HG02870 (cell line): Measurements from ENCODE around the gene FTL.
"Not testable (repeated sequence)": the region's sequence is repeated elsewhere in the genome, so short reads cannot be mapped to it uniquely, and the experiment has no call there.

Source experiments
- ATAC-seq: cut with Tn5 transposase; IDR thresholded peaks from one replicate; pipeline ENCODE4 v1.9.1; 2021; ENCODE audit warnings: mild to moderate bottlenecking, moderate library complexity; ENCODE audit not compliant: unreplicated experiment

The FTL gene

DNA sequence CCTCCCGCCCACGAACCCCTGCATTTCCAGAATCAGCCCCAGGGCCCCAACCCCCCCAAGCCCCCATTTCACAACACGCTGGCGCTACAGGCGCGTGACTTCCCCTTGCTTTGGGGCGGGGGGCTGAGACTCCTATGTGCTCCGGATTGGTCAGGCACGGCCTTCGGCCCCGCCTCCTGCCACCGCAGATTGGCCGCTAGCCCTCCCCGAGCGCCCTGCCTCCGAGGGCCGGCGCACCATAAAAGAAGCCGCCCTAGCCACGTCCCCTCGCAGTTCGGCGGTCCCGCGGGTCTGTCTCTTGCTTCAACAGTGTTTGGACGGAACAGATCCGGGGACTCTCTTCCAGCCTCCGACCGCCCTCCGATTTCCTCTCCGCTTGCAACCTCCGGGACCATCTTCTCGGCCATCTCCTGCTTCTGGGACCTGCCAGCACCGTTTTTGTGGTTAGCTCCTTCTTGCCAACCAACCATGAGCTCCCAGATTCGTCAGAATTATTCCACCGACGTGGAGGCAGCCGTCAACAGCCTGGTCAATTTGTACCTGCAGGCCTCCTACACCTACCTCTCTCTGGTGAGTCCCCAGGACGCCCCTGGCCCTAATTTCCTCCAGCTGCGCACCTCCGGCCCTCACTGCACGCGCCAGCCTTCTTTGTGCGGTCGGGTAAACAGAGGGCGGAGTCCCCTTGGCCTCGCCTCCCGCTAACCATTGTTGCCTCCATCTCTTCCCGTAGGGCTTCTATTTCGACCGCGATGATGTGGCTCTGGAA is at the start of gene FTL:
Gene FTL (plus strand): TSS at position 270 of the 766 bp plus-strand sequence. CDS start 199 bp downstream, at position 469.
- ATAC-seq: no peak

DNA sequence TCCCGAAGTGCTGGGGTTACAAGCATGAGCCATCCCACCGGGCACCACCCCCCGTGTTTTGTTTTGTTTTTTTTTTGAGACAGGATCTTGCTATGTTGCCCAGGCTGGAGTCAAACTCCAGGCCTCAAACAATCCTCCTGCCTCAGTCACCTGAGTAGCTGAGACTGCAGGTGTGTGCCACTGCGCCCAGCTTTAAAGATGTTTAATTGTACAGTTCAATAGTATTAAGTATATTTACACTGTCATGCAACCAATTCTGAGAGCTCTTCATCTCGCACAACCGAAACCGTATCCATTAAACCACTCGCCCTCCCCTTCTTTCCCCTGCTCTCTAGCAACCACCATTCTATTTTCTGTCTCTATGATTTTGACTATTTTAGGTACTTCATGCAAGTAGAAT is 49.4 kb upstream of the FTL start:
- no peak for ATAC-seq

- no peak for ATAC-seq
Measured at GRCh38 chr19:48918071-48918470, 47.0 kb upstream of the FTL start.

DNA sequence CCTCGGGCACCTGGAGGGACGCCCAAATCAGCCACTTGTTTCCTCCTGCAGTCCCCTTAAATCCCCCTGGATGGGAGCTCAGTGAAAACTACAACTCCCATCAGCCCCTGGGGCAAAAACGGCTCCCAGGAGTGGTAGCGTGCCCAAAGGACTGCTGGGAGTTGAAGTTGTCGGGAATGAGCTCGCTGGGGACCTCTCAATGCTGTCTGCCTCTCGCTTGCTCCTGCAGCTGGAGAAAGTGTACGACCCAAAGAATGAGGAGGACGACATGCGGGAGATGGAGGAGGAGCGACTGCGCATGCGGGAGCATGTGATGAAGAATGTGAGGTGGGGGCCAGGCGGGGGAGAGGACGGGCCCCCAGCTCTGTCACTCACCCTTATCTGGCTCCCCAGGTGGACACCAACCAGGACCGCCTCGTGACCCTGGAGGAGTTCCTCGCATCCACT is 46.3 kb upstream of the FTL start:
- ATAC-seq: no peak

GRCh38 chr19:48919271-48919670 is 45.8 kb upstream of the FTL start:
- not testable (repeated sequence) for ATAC-seq

DNA sequence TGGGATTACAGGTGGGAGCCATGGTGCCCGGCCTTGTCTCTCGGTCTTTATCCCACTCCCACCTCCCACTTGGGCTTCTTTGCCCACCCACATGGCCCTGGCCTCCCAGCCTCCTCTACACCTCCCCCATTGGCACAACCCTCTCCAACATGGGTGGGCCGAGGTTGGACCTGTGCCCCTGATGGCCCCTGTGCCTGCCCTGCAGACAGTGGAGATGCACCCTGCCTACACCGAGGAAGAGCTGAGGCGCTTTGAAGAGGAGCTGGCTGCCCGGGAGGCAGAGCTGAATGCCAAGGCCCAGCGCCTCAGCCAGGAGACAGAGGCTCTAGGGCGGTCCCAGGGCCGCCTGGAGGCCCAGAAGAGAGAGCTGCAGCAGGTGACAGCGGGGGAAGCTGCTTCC is 44.2 kb upstream of the FTL start:
- ATAC-seq: no peak

DNA sequence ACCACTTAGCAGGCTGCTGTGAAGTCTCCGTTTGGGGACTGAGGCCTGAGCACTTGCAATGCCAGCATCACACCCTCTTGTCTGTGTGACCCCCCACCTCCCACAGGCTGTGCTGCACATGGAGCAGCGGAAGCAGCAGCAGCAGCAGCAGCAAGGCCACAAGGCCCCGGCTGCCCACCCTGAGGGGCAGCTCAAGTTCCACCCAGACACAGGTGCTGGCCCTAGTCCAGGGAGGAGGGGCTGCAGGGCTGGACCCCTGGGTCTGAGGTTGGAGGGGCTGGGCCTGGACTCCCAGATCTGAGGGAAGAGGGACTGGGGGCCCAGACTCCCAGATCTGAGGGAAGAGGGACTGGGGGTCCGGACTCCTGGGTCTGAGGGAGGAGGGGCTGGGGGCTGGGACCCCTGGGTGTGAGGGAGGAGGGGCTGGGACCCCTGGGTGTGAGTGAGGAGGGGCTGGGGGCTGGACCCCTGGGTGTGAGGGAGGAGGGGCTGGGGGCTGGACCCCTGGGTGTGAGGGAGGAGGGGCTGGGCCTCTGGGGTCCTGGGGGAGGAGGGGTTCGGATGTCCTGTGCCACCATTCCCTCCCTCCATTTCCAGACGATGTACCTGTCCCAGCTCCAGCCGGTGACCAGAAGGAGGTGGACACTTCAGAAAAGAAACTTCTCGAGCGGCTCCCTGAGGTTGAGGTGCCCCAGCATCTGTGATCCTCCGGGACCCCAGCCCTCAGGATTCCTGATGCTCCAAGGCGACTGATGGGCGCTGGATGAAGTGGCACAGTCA is 43.2 kb upstream of the FTL start:
- ATAC-seq: no peak

DNA sequence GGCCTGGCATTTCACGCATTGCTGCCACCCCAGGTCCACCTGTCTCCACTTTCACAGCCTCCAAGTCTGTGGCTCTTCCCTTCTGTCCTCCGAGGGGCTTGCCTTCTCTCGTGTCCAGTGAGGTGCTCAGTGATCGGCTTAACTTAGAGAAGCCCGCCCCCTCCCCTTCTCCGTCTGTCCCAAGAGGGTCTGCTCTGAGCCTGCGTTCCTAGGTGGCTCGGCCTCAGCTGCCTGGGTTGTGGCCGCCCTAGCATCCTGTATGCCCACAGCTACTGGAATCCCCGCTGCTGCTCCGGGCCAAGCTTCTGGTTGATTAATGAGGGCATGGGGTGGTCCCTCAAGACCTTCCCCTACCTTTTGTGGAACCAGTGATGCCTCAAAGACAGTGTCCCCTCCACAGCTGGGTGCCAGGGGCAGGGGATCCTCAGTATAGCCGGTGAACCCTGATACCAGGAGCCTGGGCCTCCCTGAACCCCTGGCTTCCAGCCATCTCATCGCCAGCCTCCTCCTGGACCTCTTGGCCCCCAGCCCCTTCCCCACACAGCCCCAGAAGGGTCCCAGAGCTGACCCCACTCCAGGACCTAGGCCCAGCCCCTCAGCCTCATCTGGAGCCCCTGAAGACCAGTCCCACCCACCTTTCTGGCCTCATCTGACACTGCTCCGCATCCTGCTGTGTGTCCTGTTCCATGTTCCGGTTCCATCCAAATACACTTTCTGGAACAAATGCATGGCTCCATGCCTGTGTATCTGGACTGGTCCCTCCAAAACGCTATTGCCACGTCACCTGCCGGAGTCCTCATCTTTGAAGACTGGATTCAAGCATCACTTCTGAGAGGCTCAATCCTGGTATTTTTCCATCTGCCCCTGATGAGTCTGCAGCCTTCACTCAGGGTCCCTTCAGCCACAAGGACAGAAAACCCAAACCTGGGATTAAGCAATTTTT is 42.3 kb upstream of the FTL start:
- no peak for ATAC-seq

DNA sequence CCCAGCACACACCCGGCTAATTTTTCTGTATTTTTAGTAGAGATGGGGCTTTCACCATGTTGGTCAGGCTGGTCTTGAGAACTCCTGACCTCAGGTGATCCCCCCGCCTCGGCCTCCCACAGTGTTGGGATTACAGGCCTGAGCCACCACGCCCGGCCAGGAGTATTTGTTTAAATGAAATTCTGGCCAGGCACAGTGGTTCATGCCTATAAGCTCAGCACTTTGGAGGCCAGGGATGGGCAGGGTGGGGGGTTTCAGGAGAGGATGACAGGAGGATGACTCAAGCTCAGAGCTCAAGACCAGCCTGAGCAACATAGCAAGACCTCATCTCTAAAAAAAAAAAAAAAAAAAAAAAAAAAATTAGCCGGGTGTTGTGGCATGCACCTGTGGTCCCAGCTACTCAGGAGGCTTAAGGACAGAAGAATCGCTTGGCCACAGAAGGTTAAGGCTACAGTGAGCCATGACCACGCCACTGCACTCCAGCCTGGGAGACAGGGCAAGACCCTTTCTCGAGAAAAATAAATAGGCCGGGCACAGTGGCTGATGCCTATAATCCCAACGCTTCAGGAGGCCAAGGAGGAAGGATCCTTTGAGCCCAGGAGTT is 39.8 kb upstream of the FTL start:
- ATAC-seq: no peak

GRCh38 chr19:48925890-48926289 is 39.2 kb upstream of the FTL start:
- ATAC-seq: not testable (repeated sequence)

DNA sequence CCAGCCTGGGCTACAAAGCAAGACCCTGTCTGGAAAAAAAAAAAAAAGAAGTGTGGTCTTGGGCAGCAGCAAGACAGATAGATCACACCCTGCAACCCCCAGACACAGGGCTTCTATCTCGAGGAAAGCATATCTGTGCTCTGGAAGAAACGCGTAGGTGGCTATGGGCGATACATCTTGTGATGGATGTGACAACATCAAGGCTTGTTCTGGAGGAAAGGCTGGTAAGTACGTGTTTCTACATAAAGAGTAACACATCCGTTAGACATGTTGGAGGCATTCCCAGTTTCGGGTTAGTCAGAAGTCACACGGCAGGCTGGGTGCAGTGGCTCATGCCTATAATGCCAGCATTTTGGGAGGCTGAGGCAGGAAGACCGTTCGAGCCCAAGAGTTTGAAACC is 38.2 kb upstream of the FTL start:
- no peak for ATAC-seq

DNA sequence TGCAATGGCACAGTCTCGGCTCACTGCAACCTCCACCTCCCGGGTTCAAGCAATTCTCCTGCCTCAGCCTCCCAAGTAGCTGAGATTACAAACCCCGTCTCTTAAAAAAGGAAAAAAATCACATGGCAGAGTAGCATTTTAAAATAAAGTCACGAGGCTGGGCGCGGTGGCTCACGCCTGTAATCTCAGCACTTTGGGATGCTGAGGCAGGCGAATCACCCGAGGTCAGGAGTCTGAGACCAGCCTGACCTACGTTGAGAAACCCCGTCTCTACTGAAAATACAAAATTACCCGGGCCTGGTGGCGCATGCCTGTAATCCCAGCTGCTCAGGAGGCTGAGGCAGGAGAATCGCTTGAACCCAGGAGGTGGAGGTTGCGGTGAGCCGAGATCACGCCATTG is 37.4 kb upstream of the FTL start:
- not testable (repeated sequence) for ATAC-seq

DNA sequence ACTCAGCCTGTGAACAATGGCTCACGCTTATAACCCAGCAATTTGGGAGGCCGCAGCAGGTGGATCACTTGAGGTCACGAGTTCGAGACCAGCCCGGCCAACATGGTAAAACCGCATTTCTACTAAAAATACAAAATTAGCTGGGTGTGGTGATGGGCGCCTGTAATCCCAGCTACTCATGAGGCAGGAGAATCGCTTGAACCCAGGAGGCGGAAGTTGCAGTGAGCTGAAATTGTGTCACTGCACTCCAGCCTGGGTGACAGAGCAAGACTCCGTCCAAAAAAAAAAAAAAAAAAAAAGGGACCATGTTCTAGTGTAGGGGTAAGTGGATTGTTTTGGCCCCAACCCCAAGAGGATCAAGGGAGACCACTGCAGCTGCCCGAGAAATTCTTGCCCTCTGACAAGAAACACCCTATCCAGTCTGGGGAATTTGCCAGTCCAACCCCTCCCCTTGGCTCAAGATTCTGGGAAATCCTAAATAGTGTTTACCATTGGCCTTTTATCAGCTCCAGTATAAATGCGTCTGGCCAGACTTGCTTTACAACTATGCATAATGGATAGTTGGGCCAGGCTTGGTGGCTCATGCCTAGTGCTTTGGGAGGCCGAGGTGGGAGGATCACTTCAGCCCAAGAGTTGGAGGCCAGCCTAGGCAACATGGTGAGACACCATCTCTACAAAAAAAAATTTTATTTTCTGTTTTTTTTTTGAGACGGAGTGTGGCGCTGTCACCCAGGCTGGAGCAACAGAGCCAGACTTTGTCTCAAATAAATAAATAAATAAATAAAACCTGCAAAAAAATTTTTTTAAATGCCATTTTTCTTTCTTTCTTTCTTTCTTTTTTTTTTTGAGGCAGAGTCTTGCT is 36.7 kb upstream of the FTL start:
- no peak for ATAC-seq

DNA sequence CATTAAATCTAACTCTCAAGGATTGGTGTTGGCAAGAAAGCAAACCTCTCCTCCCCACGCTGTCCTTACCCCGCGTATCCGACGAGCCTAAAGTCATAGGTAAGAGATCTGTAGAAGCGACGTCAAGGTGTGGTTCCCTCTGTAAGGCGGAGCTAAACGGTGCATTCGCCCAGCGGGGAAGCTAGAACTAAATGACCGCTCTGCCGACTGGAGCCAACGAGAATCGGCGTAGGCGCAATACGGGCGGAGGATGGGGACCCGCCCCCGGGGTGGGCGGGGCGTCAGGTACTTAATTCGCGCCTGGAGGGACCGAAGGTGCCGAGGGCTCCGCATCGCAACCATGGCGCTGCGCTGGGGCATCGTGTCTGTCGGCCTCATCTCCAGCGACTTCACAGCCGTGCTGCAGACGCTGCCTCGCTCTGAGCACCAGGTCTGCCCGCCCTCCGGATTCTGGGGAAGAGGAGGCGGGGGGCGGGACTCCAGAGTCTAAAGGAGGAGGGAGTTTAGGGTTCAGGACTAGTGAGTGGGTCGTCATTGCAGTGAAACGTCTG is 31.7 kb upstream of the FTL start, which contains the start of gene DHDH:
Gene DHDH (plus strand): TSS at position 318 of the 551 bp plus-strand sequence. CDS start 23 bp downstream, at position 341.
- no peak for ATAC-seq

DNA sequence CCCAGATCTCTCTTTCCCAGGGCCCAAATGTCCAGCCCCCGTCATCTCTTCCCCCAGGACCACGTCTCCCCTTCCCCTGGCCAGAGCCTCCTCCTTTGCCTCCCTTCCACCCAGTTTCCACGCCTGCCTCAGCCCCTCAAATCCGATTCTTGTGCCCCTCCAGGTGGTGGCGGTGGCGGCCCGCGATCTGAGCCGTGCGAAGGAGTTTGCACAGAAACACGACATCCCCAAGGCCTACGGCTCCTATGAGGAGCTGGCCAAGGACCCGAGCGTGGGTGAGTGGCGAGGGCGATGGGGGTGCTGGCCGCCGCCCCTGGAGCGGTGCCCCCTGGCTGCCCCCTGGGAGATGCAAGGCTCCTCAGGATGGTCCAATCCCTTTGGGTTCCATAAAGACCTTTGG is 30.3 kb upstream of the FTL start:
- no peak for ATAC-seq

DNA sequence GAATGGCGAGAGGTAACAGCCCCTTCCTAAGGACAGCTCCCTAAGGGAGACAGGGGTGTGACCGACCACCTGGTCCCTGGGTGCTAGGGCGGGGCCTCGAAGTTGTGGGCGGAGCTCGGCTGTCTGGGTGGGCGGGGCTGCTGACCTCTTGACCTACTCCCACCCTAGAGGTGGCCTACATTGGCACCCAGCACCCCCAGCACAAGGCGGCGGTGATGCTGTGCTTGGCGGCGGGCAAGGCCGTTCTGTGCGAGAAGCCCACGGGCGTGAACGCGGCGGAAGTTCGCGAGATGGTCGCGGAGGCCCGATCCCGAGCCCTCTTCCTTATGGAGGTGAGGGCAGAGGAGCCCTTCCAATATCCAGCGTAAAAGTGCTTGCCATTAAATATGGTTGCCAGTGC is 29.2 kb upstream of the FTL start:
- no peak for ATAC-seq

- no peak for ATAC-seq
Measured at GRCh38 chr19:48938256-48938655, 26.9 kb upstream of the FTL start.

DNA sequence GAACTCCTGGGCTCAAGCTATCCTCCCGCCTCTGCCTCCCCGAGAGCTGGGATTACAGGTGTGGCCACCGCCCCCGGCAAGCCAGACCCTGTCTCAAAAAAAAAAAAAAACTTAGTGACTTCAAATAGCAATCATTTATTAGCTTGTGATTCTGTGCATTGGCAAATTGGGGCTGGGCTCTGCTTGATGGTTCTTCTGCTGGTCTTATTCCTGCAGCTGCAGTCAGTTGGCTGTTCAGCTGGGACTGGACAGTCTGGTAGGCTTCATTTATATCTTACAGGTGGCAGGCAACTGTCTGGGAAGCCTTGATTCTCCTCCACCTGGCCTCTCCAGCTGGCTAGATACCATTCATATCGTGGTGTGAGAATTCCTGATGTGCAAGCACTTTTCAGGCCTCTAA is 24.2 kb upstream of the FTL start:
- no peak for ATAC-seq

DNA sequence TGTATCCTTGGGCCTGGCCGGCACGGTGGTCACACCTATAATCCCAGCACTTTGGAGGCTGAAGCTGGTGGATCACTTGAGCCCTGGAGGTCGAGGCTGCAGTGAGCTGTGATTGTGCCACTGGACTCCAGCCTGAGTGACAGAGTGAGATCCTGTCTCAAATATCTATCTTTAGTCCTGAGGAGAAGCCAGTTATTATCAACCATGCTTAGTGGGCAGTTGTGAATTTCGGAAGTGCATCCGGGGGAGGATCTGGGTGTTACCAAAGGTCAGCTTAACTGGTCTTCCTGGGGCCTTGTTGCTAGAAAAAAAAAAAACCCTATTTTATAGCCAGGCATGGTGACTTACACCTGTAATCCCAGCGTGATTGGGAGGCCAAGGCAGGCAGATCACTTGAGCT is 22.0 kb upstream of the FTL start:
- ATAC-seq: no peak
